GM21528 (cell line): ENCODE data around the gene TIMM44.

Experiments used
- ATAC-seq: cut with Tn5 transposase; IDR thresholded peaks from one replicate; pipeline ENCODE4 v1.9.1; 2021; ENCODE audit warnings: mild to moderate bottlenecking, moderate library complexity; ENCODE audit not compliant: unreplicated experiment, low FRiP score

The TIMM44 gene

GRCh38 chr19:7883105-7883504 lies 60.4 kb downstream of the TIMM44 start:
- ATAC-seq: no peak

DNA sequence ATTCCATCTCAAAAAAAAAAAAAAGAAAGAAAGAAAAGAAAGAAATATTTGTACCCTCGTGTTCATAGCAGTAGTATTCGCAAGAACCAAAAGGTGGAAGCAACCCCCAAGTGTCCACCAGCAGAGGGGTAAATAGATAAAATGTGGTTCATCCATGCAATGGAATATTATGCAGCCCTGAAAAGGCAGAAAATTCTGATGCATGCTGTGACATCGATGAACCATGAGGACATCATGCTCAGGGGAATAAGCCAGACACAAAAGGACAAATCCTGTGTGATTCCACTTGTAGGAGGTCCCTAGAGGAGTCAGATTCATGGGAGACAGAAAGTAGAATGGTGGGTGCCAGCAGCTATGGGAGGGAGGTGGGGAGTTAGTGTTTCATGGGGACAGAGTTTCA lies 61.6 kb downstream of the TIMM44 start:
- no peak for ATAC-seq

DNA sequence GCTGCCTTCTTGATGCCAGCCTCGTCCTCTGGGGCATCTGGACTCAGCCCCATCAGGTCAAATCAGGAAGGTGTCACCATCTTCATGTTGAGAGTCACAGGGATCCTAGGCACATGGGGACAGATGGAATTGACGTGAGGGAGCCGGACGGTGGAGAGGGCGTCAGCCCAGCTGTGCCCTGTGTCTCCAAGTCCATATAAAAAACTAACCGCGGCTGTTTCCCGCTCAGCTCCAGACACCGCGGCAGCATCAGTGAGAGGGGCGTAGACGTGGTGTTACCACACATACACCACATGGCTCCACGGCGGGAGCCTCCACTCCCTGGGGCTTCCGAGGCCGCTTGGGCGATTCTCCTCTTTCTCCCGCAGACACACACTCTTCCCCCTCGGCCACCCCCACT lies 63.6 kb downstream of the TIMM44 start:
- no peak for ATAC-seq

DNA sequence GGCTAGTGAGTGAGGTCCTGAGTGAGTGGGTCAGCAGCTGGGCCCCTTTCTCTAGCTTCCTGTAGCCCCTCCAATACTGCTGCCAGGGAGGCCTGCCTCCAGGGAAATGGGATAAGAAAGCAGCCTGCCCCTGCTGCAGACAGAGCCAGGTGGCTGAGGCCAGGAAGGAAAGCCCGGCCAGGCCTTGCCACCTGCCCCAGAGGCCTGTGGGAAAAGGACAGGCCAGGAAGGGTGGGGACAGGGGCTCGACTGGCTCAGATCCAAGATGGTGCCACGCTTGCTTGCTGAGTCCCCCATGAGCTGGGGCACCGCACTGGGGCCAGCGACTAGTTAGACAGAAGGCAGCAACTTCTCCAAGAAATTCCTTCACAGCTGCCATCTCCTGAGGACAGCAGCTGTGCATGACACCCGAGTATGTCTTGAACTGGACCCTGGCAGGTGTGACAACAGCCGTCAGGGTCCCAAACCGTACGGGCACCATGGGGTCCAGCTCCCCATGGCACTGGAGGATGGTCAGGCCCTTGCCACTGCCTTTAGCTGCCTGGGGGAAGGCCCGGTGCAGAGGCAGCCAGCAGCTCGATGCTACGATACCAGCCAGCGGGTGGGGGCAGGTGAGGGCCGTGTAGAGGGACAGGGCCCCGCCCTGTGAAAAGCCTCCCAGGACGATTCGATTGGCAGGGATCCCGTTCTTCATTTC lies 64.2 kb downstream of the TIMM44 start:
- ATAC-seq: no peak

DNA sequence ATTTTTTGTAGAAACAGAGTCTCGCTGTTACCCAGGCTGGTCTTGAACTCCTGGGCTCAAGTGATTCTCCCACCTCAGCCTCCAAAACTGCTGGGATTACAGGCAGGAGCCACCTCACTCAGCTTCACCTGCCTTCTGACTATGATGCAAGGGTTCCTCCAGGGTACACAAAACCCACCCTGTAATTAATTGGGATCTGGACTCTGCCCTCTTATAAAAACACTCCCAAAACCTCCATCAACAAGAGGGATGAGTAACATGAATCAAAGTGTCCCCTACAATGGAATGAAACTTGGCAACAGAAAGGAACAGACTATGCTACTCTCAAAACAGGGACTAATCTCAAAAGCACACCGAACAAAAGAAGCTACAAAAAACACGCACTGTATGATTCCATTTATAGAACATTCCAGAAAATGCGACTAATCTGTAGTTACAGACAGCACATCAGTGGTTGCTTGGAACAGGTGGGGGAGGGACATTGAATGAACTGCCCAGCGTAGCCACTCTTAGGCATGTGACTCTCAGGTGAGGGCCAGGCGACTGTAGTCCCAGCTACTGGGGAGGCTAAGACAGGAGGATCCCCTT lies 66.1 kb downstream of the TIMM44 start:
- ATAC-seq: no peak
